ENCODE results near the gene CEACAM1.

GRCh38 chr19:42461700-42462324 lies 66.5 kb downstream of the CEACAM1 start:
- TF ChIP-seq EZH2phosphoT487 (IDR thresholded peaks at IDR 0.05; ENCODE audit: borderline replicate concordance): no peak
- no peak for TF ChIP-seq CTCF (conservative IDR thresholded peaks at IDR 0.05; ENCODE audit: low read length)
